NK-92 treated with Interleukin-12 subunit alpha and Interleukin-12 subunit beta, amount 100 ng/mL, for 24 hours (cell line): ENCODE data around the gene KLRC2.
"Not testable (repeated sequence)": the region's sequence is repeated elsewhere in the genome, so short reads cannot be mapped to it uniquely, and the experiment has no call there.

Source experiments
- DNase-seq: peaks from one replicate; lab custom pipeline; 2025; lab: John Stamatoyannopoulos, UW

Gene KLRC2

DNA sequence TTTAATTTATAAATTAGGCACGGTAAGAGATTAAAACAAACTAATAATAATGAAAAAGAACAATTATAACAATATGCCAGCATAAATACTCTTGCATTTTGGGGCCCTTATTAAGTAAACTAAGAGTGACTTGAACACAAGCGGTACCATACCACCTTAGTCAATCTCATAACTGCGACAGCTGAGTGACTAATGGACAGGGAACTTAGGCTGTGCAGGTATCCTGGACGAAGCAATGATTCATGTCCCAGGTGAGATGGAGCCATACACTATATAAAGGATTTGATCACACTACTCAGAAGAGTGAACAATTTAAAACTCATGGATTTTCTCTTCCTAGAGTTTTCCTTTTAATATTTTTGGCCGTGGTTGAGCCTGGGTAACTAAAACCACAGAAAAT lies 30.5 kb downstream of the KLRC2 start:
- DNase-seq = no peak

DNA sequence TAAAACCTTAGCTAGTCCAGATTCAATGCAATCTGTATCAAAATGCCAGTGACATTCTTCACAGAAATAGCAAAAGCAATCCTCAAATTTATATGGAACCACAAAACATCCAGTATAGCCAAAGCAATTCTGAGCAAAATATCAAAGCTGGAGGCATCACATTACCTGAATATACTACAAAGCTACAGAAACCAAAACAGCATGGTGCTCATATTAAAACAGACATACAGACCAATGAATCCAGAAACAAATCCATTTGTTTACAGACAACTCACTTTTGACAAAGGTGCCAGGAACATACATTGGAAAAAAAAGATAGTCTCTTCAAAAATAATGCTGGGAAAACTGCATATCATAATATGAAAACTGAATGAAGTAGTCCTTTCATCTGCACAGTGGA lies 31.0 kb downstream of the KLRC2 start:
- no peak for DNase-seq

DNA sequence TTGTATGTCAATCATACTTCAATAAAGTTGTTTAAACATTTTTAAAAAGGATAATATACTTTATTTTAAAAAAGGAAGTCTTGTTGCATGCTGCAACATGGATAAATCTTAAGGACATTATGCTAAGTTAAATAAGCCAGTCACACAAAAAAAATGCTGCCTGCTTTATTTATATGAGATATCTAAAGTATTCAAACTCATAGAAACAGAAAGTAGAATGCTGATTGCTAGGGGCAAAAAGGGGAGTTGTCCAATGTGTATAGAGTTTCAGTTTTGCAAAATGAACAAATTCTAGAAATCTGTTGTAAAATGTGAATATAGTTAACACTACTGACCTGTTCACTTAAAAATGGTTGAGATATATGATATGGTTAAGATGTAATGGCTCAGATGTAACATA lies 35.0 kb downstream of the KLRC2 start:
- DNase-seq = no peak

DNA sequence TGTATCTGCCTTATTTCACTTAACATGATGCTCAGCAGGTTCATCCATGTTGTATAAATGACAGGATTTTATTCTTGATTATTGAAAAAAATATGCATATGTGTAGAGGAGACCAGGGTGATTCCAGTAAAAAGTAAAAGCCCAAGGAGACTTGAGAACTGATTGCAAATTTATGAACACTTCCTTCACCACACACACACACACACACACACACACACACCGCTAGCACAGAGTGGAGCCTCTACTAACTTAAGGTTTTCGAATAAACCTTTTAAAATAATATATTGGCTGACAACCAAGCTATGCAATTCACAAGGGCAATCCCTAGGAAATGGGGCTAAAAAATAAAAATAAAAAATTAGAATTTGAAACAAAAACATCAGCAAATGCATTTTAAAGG lies 37.6 kb downstream of the KLRC2 start:
- no peak for DNase-seq

DNA sequence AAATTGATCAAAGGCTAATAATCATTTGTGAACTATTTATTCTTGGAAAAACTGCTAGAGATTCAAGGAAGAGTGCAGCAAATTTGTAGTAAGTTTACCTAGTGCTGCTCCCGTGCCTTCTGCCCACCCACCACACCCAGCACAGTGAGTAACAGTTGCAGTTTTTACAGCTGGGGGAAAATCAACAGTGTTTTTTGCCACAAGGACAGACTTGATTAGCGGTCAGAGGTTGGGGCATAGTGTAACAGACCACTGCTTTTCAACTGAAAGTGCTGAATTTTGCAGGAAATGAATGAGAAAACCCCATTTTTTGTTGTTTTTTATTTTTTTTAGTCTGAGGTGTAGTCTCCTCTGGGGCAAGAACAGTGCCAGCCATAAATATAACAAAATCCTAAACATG lies 38.5 kb downstream of the KLRC2 start:
- DNase-seq = peak; percentile 36

DNA sequence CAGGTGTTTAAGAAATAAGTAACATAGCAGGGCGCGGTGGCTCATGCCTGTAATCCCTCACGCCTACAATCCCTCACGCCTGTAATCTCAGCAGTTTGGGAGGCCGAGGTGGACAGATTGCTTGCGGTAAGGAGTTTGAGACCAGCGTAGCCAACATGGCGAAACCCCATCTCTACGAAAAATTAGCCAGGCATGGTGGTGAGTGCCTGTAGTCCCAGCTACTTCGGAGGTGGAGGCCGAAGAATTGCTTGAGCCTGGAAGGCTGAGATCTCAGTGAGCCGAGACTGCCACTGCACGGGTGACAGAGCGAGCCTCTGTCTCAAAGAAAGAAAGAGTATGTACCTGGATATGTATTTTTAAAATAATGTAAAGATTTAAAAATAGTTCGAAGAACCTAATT lies 39.6 kb downstream of the KLRC2 start:
- not testable (repeated sequence) for DNase-seq

DNA sequence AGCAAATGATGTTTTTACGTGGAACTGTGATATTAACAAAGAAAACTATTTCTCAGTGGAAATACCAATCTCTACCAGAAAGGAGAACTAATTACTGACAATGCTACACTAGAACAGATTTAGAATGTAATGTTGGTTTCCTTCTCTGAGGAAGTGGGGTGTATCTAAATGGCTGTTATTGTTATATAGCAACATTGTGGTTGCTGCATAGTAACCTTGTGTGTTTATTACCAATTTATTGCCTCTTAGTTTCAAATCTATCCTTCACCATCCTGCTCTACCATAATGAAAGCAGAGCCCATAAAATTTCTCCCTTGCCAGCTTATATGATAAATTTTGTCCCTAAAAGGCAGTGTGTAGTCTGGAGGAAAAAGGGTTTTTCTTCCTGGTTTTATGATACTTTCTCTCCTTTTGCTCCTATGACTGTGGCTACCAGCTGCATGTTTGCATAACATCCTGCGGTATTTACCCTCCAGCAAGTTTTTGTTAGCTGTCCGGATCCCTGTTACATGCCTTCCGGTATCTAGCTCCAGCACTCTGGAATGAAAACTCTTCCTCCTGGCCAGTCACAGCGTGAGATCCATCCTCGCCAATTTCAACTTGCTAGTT lies 40.3 kb downstream of the KLRC2 start:
- DNase-seq = no peak

DNA sequence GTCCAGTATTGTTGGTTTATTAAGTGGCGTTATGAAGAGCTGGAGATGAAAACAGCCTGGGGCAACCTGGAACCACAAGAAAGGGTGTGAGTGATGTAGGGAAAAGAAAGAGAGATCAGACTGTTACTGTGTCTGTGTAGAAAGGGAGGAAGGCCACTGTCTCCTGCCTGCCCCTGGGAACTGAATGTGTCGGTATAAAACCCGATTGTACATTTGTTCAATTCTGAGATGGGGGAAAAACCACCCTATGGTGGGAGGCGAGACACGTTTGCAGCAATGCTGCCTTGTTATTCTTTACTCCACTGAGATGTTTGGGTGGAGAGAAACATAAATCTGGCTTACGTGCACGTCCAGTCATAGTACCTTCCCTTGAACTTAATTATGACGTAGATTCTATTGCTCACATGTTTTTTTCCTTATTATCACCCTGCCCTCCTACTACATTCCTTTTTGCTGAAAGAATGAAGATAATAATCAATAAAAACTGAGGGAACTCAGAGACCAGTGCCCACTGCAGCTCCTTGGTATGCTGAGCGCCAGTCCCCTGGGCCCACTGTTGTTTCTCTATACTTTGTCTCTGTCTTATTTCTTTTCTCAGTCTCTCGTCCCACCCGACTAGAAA lies 41.2 kb downstream of the KLRC2 start:
- not testable (repeated sequence) for DNase-seq

DNA sequence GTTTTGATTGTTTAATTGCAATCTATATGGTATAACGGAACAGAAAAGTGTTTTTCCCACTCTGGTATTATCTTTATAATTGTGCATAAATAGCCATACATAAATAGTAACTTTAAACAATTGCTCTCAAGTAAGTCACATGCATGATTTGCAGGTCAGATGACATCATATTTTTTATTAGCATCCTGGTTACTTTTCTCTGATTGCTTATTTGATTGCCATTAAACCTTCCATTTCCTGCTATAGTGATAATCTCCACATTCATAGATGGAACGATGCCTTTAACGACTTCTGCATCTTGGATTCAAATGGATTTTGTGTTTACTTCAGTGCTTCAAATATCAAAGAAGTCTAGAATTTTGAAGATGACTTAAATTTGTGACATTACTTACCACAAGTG lies 42.5 kb downstream of the KLRC2 start:
- DNase-seq = no peak

DNA sequence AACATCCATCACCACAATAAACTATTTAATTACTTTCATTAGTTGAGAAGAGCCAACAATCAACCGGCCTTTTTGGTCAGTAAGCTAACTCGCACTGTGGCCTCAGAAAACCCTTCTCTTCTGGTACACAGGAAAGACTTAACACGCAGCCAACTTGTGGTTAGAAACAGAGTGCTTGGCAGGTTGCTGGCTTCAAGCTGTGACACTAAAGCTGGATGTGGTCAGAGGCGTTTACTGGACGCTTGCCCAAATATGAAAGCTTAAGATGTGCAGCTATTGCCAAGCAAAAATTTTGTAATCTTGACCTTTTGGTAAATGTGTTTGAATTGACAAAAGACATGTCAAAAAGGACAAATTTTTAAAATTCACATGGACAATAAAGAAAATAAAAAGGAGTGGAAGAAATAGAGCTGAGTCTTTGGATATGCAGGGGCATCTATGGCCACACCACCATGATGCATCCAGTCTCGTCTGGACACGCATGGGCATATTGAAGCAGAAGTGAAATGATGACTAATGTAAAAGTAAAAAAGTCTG lies 43.3 kb downstream of the KLRC2 start:
- DNase-seq = peak; percentile 45

DNA sequence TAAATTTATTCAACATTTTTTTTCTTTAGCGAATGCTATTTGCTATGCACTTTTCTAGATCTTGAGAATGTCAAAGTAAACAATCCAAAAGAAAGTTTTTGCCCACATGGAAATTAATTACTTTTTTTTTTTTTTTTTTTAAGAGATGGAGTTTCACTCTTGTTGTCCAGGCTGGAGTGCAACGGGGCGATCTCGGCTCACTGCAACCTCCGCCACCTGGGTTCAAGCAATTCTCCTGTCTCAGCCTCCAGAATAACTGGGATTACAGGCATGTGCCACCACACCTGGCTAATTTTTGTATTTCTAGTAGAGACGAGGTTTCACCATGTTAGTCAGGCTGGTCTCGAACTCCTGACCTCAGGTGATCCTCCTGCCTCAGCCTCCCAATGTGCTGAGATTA lies 44.8 kb downstream of the KLRC2 start:
- not testable (repeated sequence) for DNase-seq

DNA sequence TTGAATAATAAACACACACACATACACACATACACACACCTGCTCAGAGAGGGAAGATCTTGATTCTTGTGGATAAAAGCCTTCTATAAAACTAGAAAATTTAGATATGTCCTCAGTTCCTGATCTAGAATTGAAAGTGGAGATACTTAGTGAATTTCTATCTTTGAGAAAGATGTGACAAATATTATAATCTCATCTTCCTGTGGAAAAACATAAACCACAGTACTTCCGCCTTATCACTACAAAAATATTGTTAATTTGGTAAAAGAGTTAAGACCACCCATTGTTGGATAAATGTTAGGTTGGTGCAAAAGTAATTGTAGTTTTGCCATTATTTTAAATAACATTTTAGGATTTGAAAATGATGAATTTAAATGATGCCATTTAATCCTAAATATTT lies 45.9 kb downstream of the KLRC2 start, which contains the start of gene KLRK1:
Gene KLRK1, minus strand, starts transcription at position 138 of the 400 bp plus-strand sequence. CDS start 1,231 bp downstream, outside the sequence.
- DNase-seq = no peak

DNA sequence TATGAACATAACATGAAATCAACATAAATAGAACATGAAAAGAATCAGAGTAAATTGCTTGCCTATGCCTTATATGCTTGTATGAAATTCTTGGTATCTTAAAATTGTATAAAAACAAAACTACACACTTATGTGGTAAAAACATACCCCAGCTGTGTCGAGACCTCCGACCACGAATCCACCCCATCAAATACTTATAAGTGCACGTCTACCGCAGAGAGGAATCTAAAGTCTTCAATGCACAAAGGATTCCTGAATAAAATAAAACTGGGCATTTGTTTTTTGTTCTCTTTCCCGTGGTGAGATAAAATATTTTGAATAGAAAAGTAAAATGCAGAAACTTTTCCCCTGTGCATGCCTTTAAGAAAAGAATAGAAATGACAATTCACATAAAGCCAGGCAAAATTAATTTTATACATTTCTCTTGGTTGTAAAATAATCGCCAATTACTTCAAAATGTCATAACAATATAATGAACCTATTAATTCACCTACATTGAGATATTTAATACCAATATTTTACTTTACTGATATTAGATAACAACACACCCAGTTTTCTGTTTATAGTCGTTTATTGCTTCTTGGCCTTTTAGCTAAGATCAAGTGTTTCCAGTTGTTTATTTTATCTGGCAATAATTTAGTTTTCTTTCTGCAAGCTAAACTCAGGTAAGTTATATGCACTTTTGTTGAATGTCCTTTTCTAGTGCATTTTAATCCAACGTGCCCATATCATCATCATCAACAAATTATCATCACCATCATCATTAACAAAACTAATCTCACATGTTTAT lies 47.0 kb downstream of the KLRC2 start:
- DNase-seq = no peak

DNA sequence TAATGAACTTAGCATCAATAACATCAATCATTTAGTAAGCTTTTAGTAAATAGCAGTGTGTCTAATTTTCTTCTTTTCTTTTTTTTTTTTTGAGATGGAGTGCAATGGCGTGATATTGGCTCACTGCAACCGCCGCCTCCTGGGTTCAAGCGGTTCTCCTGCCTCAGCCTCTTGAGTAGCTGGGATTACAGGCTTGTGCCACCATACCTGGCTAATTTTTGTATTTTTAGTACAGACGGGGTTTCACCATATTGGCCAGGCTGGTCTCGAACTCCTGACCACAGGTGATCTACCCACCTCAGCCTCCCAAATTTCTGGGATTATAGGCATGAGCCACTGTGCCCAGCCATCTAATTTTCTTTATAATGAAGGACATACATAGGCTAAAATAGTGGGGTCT lies 48.3 kb downstream of the KLRC2 start:
- not testable (repeated sequence) for DNase-seq

DNA sequence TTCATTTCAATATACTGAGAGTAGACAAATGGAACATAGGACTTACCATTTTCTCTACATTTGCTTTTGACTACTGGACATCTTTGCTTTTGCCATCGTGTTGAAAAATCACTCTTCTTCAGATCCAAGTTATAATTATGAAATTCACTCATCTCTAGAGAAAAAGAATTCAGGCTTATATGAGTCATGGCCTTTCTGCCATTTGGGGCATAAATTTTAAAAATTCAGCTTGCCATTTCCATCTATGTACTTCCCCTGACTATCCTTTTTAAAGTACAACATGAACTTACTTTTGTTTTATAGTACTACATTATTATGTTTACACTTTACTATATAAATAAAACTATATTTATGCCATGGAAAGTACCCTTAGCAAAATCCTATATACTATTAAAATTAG lies 49.0 kb downstream of the KLRC2 start:
- no peak for DNase-seq

DNA sequence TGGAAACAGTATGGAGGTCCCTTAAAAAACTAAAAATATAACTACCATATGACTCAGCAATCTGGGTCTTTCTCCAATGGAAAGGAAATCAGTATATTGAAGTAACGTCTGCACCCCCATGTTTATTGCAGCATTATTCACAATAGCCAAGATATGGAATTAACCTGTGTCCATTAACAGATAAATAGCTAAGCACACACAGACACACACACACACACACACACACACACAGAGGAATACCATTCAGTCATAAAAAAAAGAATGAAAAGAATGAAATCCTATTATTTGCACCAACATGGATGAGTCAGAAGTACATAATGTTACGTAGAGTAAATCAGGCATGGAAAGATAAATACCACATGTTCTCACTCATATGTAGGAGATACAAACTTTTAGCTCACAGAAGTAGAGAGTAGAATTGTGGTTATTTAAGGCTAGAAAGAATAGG lies 50.6 kb downstream of the KLRC2 start:
- DNase-seq = no peak

DNA sequence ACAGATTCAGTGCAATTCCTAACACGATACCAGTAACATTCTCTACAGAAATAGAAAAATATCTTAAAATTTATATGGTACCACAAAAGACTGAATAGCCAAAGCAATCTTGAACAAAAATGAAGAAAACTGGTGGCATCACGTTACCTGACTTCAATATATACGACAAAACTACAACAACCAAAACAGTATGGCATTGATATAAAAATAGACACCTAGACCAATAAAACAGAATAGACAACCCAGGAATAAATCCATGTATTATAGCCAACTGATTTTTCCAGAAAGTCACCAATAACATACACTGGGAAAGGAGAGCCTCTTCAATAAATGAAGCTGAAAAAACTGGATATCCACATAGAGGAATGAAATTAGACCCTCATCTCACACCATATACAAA lies 51.6 kb downstream of the KLRC2 start:
- no peak for DNase-seq

DNA sequence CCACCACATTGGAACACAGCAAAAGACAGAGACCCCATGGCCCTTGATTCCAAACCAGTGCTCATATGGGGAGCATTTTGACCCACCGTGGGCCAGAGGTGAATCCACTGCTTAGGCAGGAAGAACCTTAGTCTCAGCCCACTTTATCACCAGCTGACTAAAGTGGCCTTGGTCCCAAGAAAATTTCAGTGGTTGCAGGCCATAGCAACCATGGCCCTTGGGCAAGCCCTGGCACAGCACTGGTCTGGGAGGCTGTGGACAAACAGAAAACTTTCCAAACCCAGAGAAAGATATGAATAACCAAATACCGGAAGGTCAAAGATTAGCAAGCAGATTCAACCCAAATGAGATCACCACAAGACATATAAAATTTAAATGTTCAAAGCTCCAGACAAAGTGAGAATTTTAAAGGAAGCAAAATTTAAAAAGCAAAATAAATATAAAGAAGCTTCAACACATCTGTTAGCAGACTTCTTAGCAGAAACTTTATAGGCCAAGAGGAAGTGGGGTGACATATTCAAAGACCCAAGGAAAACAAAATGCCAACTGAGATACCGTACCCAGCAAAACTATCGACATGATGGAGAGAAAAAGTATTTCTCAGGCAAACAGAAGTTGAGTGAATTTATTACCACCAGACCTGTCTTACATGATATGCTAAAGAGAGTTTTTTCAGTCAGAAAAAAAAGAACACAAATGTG lies 53.7 kb downstream of the KLRC2 start:
- no peak for DNase-seq
